HEK293 (cell line): ENCODE measurements around the gene SH3D19.

Experiments used
- CTCF ChIP-seq: fragments of 450-650 bp; formaldehyde crosslinking; IDR thresholded peaks from 2 replicates; pipeline ENCODE4 v1.5.1; 2016; ENCODE audit warnings: missing biosample characterization, missing genetic modification characterization
- KLF1 ChIP-seq: fragments of 450-650 bp; formaldehyde crosslinking; IDR thresholded peaks from 2 replicates; pipeline ENCODE4 v1.5.1; 2016; ENCODE audit warnings: missing biosample characterization, missing genetic modification characterization
- KLF9 ChIP-seq: fragments of 450-650 bp; formaldehyde crosslinking; IDR thresholded peaks from 2 replicates; pipeline ENCODE4 v1.5.1; 2016; ENCODE audit warnings: missing biosample characterization, missing genetic modification characterization, low read depth
- PATZ1 ChIP-seq: fragments of 450-650 bp; formaldehyde crosslinking; IDR thresholded peaks from 2 replicates; pipeline ENCODE4 v1.5.1; 2016; ENCODE audit warnings: missing biosample characterization, missing genetic modification characterization
- SALL2 ChIP-seq: fragments of 450-650 bp; formaldehyde crosslinking; IDR thresholded peaks from 2 replicates; pipeline ENCODE4 v1.5.0; 2017; ENCODE audit warnings: missing biosample characterization, mild to moderate bottlenecking, missing genetic modification characterization, borderline replicate concordance
- ZFHX2 ChIP-seq: fragments of 450-650 bp; formaldehyde crosslinking; conservative IDR thresholded peaks from 2 replicates; pipeline ENCODE4 v1.5.1; 2016; ENCODE audit warnings: missing biosample characterization, missing genetic modification characterization
- TF ChIP-seq, protein P1 (sequence below): fragments of 450-650 bp; formaldehyde crosslinking; IDR thresholded peaks from 2 replicates; pipeline ENCODE4 v1.5.1; 2016; ENCODE audit warnings: missing biosample characterization, missing genetic modification characterization

GRCh38 chr4:151204925-151205524 is 120.4 kb downstream of the SH3D19 start:
- no peak for TF ChIP-seq CTCF (tag by site-specific recombination)
- TF ChIP-seq, protein P1, sequence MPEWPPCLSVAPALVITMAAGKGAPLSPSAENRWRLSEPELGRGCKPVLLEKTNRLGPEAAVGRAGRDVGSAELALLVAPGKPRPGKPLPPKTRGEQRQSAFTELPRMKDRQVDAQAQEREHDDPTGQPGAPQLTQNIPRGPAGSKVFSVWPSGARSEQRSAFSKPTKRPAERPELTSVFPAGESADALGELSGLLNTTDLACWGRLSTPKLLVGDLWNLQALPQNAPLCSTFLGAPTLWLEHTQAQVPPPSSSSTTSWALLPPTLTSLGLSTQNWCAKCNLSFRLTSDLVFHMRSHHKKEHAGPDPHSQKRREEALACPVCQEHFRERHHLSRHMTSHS, result no peak
- TF ChIP-seq SALL2 (tag by site-specific recombination), result no peak
- no peak for TF ChIP-seq ZFHX2
- TF ChIP-seq KLF1 (tag by site-specific recombination), result no peak
- no peak for TF ChIP-seq PATZ1
- no peak for TF ChIP-seq KLF9
